ENCODE data around the gene CFLAR. TPM values are rescaled to one million over a fixed set of nuclear protein-coding genes. Genes with fewer than 3 reads are reported as not detected.

Gene CFLAR
- total RNA-seq, 1 donor from 2014 or later: 11.4 TPM

DNA sequence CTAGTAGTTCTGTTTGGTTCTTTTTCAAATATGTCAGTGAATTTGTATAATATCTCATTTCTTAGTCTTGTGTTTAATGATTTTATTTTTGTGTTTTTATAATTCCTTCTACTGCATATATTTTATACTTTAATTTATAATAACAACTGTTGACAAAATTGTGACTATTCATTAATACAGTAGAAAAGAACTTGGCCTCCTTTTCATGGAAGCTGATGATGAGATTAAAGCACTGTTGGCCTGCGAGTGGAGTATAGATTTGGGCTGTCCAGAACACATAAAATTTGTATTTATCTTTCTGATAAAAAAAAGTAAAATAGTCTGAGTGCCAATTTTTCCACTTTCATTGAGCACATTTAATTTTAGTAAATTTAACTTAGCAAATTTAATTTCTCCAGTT is 12.1 kb downstream of the CFLAR start:
- no peaks in the 10 kb centered on the region for H3K9me3 Mint-ChIP-seq
- H3K4me1 Mint-ChIP-seq: peaks cover 14% of the 10 kb centered on the region
- no peak overlapping the region for H3K4me3 ChIP-seq
- no peaks in the 10 kb centered on the region for H3K36me3 ChIP-seq
- no peak overlapping the region for H3K4me3 Mint-ChIP-seq
- no peak for DNase-seq (ENCODE audit: low spot score)
- H3K4me2 ChIP-seq: no peak overlapping the region
- peaks cover 11% of the 10 kb centered on the region for H3K4me1 ChIP-seq
- H3F3A ChIP-seq (ENCODE audit: low read depth): no peaks in the 10 kb centered on the region
- no peaks in the 10 kb centered on the region for H3K79me2 ChIP-seq (ENCODE audit: low read depth)
- no peaks in the 10 kb centered on the region for H3K9me3 ChIP-seq (ENCODE audit: low read depth)
- no peak overlapping the region for H2AFZ ChIP-seq (replicated peaks)
- peaks cover 4% of the 10 kb centered on the region for H3K27me3 Mint-ChIP-seq (ENCODE audit: insufficient read depth, low read depth)
- TF ChIP-seq, protein P1, sequence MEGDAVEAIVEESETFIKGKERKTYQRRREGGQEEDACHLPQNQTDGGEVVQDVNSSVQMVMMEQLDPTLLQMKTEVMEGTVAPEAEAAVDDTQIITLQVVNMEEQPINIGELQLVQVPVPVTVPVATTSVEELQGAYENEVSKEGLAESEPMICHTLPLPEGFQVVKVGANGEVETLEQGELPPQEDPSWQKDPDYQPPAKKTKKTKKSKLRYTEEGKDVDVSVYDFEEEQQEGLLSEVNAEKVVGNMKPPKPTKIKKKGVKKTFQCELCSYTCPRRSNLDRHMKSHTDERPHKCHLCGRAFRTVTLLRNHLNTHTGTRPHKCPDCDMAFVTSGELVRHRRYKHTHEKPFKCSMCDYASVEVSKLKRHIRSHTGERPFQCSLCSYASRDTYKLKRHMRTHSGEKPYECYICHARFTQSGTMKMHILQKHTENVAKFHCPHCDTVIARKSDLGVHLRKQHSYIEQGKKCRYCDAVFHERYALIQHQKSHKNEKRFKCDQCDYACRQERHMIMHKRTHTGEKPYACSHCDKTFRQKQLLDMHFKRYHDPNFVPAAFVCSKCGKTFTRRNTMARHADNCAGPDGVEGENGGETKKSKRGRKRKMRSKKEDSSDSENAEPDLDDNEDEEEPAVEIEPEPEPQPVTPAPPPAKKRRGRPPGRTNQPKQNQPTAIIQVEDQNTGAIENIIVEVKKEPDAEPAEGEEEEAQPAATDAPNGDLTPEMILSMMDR (IDR thresholded peaks at IDR 0.05): no peak
- TF ChIP-seq EZH2phosphoT487 (IDR thresholded peaks at IDR 0.05) (no peak), EZH2 (IDR thresholded peaks at IDR 0.05) (no peak)
- no peak overlapping the region for H3K27ac Mint-ChIP-seq
- H3K9ac ChIP-seq: no peak overlapping the region
- H4K20me1 ChIP-seq (ENCODE audit: low read depth): no peaks in the 10 kb centered on the region
- no peaks in the 10 kb centered on the region for H3K36me3 Mint-ChIP-seq
- H3K27ac ChIP-seq: no peak overlapping the region
- no peaks in the 10 kb centered on the region for H3K27me3 ChIP-seq

DNA sequence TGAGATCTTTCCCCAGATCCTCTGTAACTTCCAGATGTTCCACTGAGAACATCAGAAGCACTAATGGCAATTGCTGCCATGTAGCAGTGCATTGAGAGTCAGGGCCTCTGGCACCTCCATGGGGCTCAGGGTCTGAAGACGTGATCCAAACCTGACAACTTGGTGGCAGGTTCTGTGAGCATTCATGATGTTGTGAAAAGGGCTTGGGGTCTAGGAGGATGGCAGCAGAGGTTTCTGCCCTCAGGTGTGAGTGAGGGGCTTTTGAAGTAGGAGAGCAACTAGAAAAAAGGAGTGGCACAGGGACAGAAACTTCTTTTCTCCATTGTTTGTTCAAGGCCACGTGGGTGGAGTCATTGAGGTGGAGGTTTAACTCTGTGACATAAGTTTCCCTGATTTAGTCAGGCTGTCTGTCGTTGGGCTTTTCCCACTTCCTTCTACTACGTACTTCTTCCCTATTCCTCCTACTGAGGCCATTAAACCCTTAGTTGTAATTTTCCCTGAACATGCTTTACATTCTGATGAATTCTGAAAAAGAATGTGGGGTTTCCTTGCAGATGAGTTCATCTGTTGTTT is 13.1 kb downstream of the CFLAR start:
- Histone ChIP-seq H3K79me2 (ENCODE audit: low read depth) (no peaks in the 10 kb centered on the region), H3K9ac (no peak overlapping the region), H3K4me3 (no peak overlapping the region), H4K20me1 (ENCODE audit: low read depth) (no peaks in the 10 kb centered on the region), H3K27ac (no peak overlapping the region), H3K4me1 (peaks cover 6% of the 10 kb centered on the region), H2AFZ (replicated peaks) (no peak overlapping the region), H3K36me3 (no peaks in the 10 kb centered on the region), H3F3A (ENCODE audit: low read depth) (no peaks in the 10 kb centered on the region), H3K4me2 (peak overlapping the region; percentile 31), H3K27me3 (no peaks in the 10 kb centered on the region), H3K9me3 (ENCODE audit: low read depth) (no peaks in the 10 kb centered on the region)
- no peak for DNase-seq (ENCODE audit: low spot score)
- peaks cover 4% of the 10 kb centered on the region for H3K27me3 Mint-ChIP-seq (ENCODE audit: insufficient read depth, low read depth)
- no peak overlapping the region for H3K4me3 Mint-ChIP-seq
- H3K9me3 Mint-ChIP-seq: no peaks in the 10 kb centered on the region
- no peak overlapping the region for H3K27ac Mint-ChIP-seq
- TF ChIP-seq EZH2phosphoT487 (IDR thresholded peaks at IDR 0.05): no peak
- no peak for TF ChIP-seq EZH2 (IDR thresholded peaks at IDR 0.05)
- TF ChIP-seq, protein P1 (IDR thresholded peaks at IDR 0.05): no peak
- H3K36me3 Mint-ChIP-seq: no peaks in the 10 kb centered on the region
- peaks cover 10% of the 10 kb centered on the region for H3K4me1 Mint-ChIP-seq

GRCh38 chr2:201130524-201131186 is 14.7 kb downstream of the CFLAR start:
- Histone ChIP-seq H4K20me1 (ENCODE audit: low read depth) (no peaks in the 10 kb centered on the region), H2AFZ (replicated peaks) (no peak overlapping the region), H3F3A (ENCODE audit: low read depth) (no peaks in the 10 kb centered on the region), H3K9ac (no peak overlapping the region), H3K9me3 (ENCODE audit: low read depth) (no peaks in the 10 kb centered on the region), H3K4me1 (peaks cover 6% of the 10 kb centered on the region), H3K27me3 (no peaks in the 10 kb centered on the region), H3K36me3 (no peaks in the 10 kb centered on the region), H3K4me2 (no peak overlapping the region), H3K4me3 (no peak overlapping the region), H3K27ac (no peak overlapping the region), H3K79me2 (ENCODE audit: low read depth) (no peaks in the 10 kb centered on the region)
- Mint-ChIP-seq H3K4me3 (no peak overlapping the region), H3K36me3 (no peaks in the 10 kb centered on the region), H3K27ac (no peak overlapping the region), H3K9me3 (no peaks in the 10 kb centered on the region), H3K4me1 (peaks cover 9% of the 10 kb centered on the region), H3K27me3 (ENCODE audit: insufficient read depth, low read depth) (no peaks in the 10 kb centered on the region)
- TF ChIP-seq EZH2 (IDR thresholded peaks at IDR 0.05) (no peak), EZH2phosphoT487 (IDR thresholded peaks at IDR 0.05) (no peak)
- TF ChIP-seq, protein P1 (IDR thresholded peaks at IDR 0.05): no peak
- no peak for DNase-seq (ENCODE audit: low spot score)
